Neural cell (in vitro differentiated cells): ENCODE results near the gene SCNN1A.

ENCODE experiments used
- POLR2AphosphoS5 ChIP-seq: IDR thresholded peaks from 2 replicates; pipeline ENCODE4 v1.6.1; 2012
- TF ChIP-seq, protein P1 (sequence below): IDR thresholded peaks from 2 replicates; pipeline ENCODE4 v1.6.1; 2012; ENCODE audit warnings: borderline replicate concordance
- TF ChIP-seq, protein P2 (sequence below): fragments of 450-650 bp; IDR thresholded peaks from 2 replicates; pipeline ENCODE4 v1.5.1; 2014; ENCODE audit warnings: antibody characterized with exemption, mild to moderate bottlenecking, moderate library complexity; ENCODE audit not compliant: poor library complexity, severe bottlenecking

DNA sequence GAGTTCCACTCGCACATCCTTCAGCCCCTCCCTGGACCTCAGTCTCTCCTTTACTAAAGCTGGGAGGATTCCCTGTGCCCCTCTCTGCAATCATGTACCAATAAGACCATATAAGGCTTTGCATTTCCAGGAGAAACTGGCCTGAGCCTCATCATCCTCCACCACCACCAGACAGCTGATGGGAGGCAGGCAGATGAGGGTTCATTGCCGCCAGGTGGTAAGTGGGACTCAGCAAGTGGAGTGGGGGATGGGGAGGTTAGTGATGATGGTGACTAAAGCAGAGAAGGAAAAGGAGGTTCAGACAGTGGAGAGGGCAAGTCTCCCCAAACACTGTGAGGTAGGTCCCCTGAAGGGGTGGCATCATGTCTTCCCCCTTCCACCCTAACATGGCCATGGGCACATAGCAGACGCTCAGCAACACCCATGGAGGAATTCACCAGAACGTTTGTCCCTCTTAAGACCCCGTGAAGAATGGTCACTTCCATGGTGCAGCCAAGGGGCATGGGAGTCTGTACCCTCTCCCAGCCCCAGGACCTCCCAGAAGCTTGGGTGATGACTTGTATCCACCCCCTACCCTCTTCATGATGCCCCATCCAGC is 29.0 kb downstream of the SCNN1A start:
- TF ChIP-seq, protein P1, sequence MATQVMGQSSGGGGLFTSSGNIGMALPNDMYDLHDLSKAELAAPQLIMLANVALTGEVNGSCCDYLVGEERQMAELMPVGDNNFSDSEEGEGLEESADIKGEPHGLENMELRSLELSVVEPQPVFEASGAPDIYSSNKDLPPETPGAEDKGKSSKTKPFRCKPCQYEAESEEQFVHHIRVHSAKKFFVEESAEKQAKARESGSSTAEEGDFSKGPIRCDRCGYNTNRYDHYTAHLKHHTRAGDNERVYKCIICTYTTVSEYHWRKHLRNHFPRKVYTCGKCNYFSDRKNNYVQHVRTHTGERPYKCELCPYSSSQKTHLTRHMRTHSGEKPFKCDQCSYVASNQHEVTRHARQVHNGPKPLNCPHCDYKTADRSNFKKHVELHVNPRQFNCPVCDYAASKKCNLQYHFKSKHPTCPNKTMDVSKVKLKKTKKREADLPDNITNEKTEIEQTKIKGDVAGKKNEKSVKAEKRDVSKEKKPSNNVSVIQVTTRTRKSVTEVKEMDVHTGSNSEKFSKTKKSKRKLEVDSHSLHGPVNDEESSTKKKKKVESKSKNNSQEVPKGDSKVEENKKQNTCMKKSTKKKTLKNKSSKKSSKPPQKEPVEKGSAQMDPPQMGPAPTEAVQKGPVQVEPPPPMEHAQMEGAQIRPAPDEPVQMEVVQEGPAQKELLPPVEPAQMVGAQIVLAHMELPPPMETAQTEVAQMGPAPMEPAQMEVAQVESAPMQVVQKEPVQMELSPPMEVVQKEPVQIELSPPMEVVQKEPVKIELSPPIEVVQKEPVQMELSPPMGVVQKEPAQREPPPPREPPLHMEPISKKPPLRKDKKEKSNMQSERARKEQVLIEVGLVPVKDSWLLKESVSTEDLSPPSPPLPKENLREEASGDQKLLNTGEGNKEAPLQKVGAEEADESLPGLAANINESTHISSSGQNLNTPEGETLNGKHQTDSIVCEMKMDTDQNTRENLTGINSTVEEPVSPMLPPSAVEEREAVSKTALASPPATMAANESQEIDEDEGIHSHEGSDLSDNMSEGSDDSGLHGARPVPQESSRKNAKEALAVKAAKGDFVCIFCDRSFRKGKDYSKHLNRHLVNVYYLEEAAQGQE: no peak
- TF ChIP-seq, protein P2, sequence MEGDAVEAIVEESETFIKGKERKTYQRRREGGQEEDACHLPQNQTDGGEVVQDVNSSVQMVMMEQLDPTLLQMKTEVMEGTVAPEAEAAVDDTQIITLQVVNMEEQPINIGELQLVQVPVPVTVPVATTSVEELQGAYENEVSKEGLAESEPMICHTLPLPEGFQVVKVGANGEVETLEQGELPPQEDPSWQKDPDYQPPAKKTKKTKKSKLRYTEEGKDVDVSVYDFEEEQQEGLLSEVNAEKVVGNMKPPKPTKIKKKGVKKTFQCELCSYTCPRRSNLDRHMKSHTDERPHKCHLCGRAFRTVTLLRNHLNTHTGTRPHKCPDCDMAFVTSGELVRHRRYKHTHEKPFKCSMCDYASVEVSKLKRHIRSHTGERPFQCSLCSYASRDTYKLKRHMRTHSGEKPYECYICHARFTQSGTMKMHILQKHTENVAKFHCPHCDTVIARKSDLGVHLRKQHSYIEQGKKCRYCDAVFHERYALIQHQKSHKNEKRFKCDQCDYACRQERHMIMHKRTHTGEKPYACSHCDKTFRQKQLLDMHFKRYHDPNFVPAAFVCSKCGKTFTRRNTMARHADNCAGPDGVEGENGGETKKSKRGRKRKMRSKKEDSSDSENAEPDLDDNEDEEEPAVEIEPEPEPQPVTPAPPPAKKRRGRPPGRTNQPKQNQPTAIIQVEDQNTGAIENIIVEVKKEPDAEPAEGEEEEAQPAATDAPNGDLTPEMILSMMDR: no peak
- TF ChIP-seq POLR2AphosphoS5: no peak
